WI38 (cell line): ENCODE results near the gene REEP6.

Experiments
- H3K4me3 ChIP-seq: 2 replicates; pipeline ENCODE4 v1.5.1; 2011; ENCODE audit warnings: low read depth, mild to moderate bottlenecking, control low read depth, low read length
- CTCF ChIP-seq: IDR thresholded peaks from 2 replicates; pipeline ENCODE4 v1.5.1; 2012; ENCODE audit warnings: low read depth, mild to moderate bottlenecking, control low read depth, low read length

The REEP6 gene

DNA sequence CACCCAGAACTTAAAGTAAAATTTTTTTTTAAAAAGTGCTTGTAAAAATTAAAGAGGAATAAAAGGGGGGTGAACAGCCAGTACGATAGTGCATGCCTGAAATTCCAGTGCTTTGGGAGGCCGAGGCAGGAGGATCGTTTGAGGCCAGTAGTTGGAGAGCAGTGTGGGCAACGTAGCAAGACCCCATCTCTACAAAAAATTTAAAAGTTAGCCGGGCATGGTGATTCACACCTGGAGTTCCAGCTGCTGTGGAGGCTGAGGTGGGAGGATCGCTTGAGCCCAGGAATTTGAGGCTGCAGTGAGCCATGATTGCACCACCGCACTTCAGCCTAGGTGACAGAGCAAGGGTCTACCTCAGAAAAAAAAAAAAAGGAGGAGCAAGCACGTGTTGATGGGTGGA, 14.0 kb downstream of the REEP6 start:
- TF ChIP-seq CTCF: no peak

DNA sequence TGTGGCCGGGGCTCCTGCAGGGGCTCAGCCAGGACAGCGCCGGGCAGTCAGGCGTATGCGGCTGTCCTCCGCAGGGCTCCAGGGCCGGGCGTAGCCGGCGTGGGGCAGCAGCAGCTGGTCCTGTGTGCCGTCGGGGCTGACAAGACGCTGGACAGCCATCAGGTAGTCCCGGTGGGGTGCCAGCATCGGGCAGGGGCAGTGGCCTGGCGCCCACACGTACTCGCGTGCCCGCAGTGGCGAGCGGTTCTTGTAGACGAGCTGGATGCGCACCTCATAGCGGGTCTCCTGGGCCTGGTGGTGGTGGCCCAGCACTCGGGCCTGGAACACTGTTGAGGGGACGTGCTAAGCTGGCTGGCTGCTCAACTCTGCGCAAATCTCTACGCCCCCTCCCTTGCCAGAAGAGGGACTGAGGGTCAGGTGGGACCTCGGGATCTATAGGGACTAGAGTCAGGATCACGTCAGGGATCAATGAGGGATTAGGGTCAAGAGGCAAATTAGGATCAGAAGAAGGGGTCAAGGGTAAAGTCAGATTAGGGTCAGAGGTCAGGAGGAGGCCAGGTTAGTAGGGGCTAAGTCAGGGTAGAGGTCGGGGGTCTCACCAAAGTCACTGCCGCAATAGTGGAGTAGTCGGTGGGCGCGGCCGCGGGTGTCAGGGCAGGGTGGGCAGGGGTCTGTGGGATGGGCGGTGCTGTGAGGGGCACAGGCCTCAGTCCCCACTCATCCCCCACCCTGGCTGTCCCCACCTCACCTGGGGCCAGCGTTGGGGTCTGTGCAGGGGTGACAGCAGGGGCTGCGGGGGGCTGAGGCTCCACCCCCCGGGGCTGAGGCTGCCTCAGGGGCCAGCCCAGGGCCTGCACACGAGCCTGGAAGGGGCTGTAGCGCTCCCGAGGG, 15.3 kb downstream of the REEP6 start:
- TF ChIP-seq CTCF: no peak

More for the DNA sequence above, 14.0 kb downstream of the REEP6 start:
- H3K4me3 ChIP-seq: no peak overlapping the region

GRCh38 chr19:1507192-1507660, 16.2 kb downstream of the REEP6 start:
- no peak overlapping the region for H3K4me3 ChIP-seq
- no peak for TF ChIP-seq CTCF

More for the DNA sequence above, 15.3 kb downstream of the REEP6 start:
- H3K4me3 ChIP-seq: no peak overlapping the region

DNA sequence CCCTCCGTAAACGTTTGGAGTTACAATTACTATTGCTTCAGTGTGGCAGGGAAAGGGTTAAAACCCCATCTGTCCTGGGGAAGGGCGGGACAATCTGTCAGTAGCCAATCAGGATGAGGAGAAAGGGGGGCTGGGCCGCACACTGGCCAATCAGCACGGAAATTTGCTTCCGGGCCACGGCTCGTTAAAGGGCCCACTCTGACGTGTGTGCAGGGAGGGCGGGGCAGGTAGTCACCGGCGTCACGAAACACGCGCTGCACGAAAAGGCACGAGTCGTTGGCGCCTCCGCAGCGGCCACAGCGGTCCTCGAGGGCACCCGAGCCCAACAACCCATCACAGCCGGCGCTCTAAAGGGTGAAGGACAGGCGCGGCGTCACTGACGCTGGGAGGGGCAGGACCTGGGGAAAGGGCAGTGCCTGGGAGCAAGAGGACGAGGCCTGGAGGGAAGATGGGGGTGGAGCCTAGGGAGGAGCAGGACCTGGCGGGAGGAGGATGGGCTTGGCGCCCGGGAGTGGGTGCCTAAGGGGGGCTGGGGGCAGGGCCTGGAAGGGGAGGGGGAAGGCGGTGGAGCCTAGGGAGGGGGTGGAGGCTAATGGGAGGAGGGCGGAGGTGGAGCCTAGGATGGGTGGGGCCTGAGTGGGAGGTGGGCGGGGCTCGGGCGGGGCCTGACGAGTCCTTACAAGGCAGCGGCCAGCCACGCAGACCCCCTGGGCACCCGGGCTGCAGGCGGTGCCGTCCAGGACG, 17.0 kb downstream of the REEP6 start:
- TF ChIP-seq CTCF: no peak
- H3K4me3 ChIP-seq: peak overlapping the region; percentile 49

DNA sequence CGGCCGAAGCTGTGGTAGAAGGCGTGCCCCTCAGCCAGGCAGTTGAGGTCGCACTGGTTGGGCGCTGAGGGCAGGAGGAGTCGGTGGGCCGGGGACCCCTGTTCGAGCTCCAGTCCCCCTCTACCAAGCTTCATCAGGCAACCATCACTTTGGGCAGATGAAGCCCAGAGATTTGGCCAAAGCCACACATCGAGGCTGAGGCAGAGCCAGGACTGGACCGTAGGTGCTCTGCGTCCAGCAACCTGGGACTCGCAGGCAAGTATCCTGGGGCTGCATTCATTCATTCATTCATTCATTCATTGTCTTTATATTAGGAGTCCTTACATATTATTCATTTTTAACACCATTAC, 17.5 kb downstream of the REEP6 start:
- no peak for TF ChIP-seq CTCF
- 0 out of 2 replicates have a peak overlapping the region, but pooled peaks have one; percentile 17 for H3K4me3 ChIP-seq

DNA sequence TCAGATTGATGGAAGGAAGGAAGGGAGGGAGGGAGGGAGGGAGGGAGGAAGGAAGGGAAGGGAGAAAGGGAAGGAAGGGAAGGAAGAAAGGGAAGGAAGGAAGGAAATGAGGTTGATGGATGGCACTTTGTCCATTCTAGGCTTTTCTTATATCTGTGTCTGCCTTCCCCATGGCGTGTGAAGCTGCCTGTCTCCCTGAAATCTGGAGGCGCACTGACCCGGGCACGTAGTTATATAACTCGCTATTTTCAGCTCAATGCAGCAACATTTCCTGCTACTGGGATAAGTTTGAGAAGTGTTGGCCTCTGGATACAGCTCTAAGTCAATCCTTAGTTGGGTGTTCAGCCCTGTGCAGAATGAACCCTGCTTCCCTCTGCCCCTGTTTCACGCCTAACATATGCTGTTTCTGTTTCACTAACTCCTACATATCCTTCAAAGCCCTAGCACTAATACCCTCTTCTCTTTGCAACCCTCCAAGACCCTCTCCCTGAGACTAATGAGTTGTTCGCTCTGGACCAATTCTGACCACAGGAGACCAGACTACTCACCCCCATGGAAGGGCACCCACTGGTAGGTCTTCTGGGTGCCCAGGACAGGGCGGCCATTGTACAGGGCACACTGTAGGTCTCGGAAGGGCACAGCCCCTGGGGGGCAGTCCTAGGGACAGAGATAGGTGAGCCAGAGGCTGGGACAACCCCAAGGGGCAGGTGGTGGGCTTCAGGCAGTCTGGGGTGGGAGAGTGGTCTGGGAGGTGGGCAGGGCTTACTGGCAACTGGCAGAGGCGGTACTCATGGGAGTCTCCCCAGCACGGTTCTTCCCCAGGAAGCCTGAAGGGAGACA, 18.8 kb downstream of the REEP6 start:
- no peak overlapping the region for H3K4me3 ChIP-seq
- TF ChIP-seq CTCF: no peak
